Measurements from ENCODE around the gene ZCCHC14.

The ZCCHC14 gene

GRCh38 chr16:87358250-87358649 is 134.6 kb downstream of the ZCCHC14 start:
- H3K4me2 ChIP-seq (ENCODE audit: insufficient read depth, low read length, poor library complexity, severe bottlenecking) = no peak overlapping the region
- no peak overlapping the region for H3K14ac ChIP-seq (ENCODE audit: low read length)
- H3K9ac ChIP-seq (ENCODE audit: low read depth, low read length, poor library complexity) = no peak overlapping the region
- H4K8ac ChIP-seq (ENCODE audit: low read depth, low read length) = no peak overlapping the region
- WGBS, 2 donors (ENCODE audit: extremely low coverage in 2 of 2, insufficient read length in 2 of 2, insufficient replicate concordance in 1 of 2) = no CpG with 5 or more reads among the region's 17 CpGs
- peaks cover 13 to 56% of the 10 kb centered on the region in 2 donors for H3K36me3 ChIP-seq (replicated peaks in 1 of 2; ENCODE audit: control insufficient read depth in 2 of 2, insufficient read depth in 2 of 2, low read length in 2 of 2)
- H3K27me3 ChIP-seq (ENCODE audit: control insufficient read depth in 3 of 3, insufficient read depth in 3 of 3, low read depth in 1 of 3, low read length in 3 of 3) = no peaks in the 10 kb centered on the region
- H2BK5ac ChIP-seq (ENCODE audit: low read length) = no peak overlapping the region
- H3K4me3 ChIP-seq (ENCODE audit: low read length in 2 of 2) = peak overlapping the region in 1 of 2 donors; percentile 48
- DNase-seq (ENCODE audit: low spot score) = no peak
- peaks cover 4 to 10% of the 10 kb centered on the region in 2 donors for H3K9me3 ChIP-seq (replicated peaks in 1 of 2; ENCODE audit: control insufficient read depth in 2 of 2, insufficient read depth in 1 of 2, low read depth in 1 of 2, low read length in 2 of 2)
- peaks cover 6% of the 10 kb centered on the region for H3K79me1 ChIP-seq (ENCODE audit: low read depth, low read length)
- H2BK15ac ChIP-seq (ENCODE audit: low read length) = no peak overlapping the region
- no peak overlapping the region for H2BK12ac ChIP-seq (ENCODE audit: low read length)
- no peak overlapping the region for H2AK5ac ChIP-seq (ENCODE audit: low read depth, low read length)
- no peak overlapping the region for H2AFZ ChIP-seq (ENCODE audit: low read length)
- H3K18ac ChIP-seq (ENCODE audit: low read length) = no peak overlapping the region
- peak overlapping the region; percentile 20 for H3K23ac ChIP-seq (ENCODE audit: low read depth, low read length, poor library complexity)
- no peak overlapping the region for H2BK120ac ChIP-seq (ENCODE audit: low read depth, low read length)
- H4K91ac ChIP-seq (ENCODE audit: low read depth, low read length, poor library complexity) = no peak overlapping the region
- no peak overlapping the region for H3K4ac ChIP-seq (ENCODE audit: low read length)
- no peak overlapping the region for H3K27ac ChIP-seq (replicated peaks; ENCODE audit: low read length)
- peaks cover 9% of the 10 kb centered on the region in 2 donors for H3K4me1 ChIP-seq (ENCODE audit: control insufficient read depth in 2 of 2, insufficient read depth in 1 of 2, low read depth in 1 of 2, low read length in 2 of 2)

GRCh38 chr16:87356491-87356853 is 136.4 kb downstream of the ZCCHC14 start:
- Histone ChIP-seq H2BK120ac (ENCODE audit: low read depth, low read length) (no peak overlapping the region), H3K9ac (ENCODE audit: low read depth, low read length, poor library complexity) (no peak overlapping the region), H3K4me1 (ENCODE audit: control insufficient read depth in 2 of 2, insufficient read depth in 1 of 2, low read depth in 1 of 2, low read length in 2 of 2) (peaks cover 9 to 10% of the 10 kb centered on the region in 2 donors), H4K91ac (ENCODE audit: low read depth, low read length, poor library complexity) (no peak overlapping the region), H2AK5ac (ENCODE audit: low read depth, low read length) (no peak overlapping the region), H2BK12ac (ENCODE audit: low read length) (no peak overlapping the region), H3K27ac (replicated peaks; ENCODE audit: low read length) (no peak overlapping the region), H3K4ac (ENCODE audit: low read length) (no peak overlapping the region), H3K23ac (ENCODE audit: low read depth, low read length, poor library complexity) (no peak overlapping the region), H2AFZ (ENCODE audit: low read length) (no peak overlapping the region), H3K36me3 (replicated peaks in 1 of 2; ENCODE audit: control insufficient read depth in 2 of 2, insufficient read depth in 2 of 2, low read length in 2 of 2) (peaks cover 13 to 43% of the 10 kb centered on the region in 2 donors), H4K8ac (ENCODE audit: low read depth, low read length) (no peak overlapping the region), H3K18ac (ENCODE audit: low read length) (peak overlapping the region; percentile 23), H3K4me2 (ENCODE audit: insufficient read depth, low read length, poor library complexity, severe bottlenecking) (no peak overlapping the region), H2BK15ac (ENCODE audit: low read length) (no peak overlapping the region), H3K79me1 (ENCODE audit: low read depth, low read length) (peaks cover 7% of the 10 kb centered on the region), H3K14ac (ENCODE audit: low read length) (no peak overlapping the region), H3K27me3 (ENCODE audit: control insufficient read depth in 3 of 3, insufficient read depth in 3 of 3, low read depth in 1 of 3, low read length in 3 of 3) (no peaks in the 10 kb centered on the region), H3K4me3 (ENCODE audit: low read length in 2 of 2) (no peak overlapping the region), H3K9me3 (replicated peaks in 1 of 2; ENCODE audit: control insufficient read depth in 2 of 2, insufficient read depth in 1 of 2, low read depth in 1 of 2, low read length in 2 of 2) (peaks cover 4 to 10% of the 10 kb centered on the region in 2 donors), H2BK5ac (ENCODE audit: low read length) (no peak overlapping the region)
- WGBS, 2 donors (ENCODE audit: extremely low coverage in 2 of 2, insufficient read length in 2 of 2, insufficient replicate concordance in 1 of 2) = no CpG with 5 or more reads among the region's 8 CpGs
- no peak for DNase-seq (ENCODE audit: low spot score)
